ENCODE data around the gene TIGAR.

The TIGAR gene

GRCh38 chr12:4301932-4302501 is 19.0 kb upstream of the TIGAR start:
- DNase-seq (ENCODE audit: extremely low read depth in 1 of 2, low read depth in 1 of 2): no peak

GRCh38 chr12:4302881-4303280 is 18.1 kb upstream of the TIGAR start:
- no peak for DNase-seq (ENCODE audit: extremely low read depth in 1 of 2, low read depth in 1 of 2)

- DNase-seq (ENCODE audit: extremely low read depth in 1 of 2, low read depth in 1 of 2): no peak
These were observed 17.3 kb upstream of the TIGAR start for GRCh38 chr12:4303750-4304149.

GRCh38 chr12:4307593-4308333 is 13.2 kb upstream of the TIGAR start:
- no peak for DNase-seq (ENCODE audit: extremely low read depth in 1 of 2, low read depth in 1 of 2)

- DNase-seq (ENCODE audit: extremely low read depth in 1 of 2, low read depth in 1 of 2): no peak
These were observed 12.6 kb upstream of the TIGAR start for GRCh38 chr12:4308334-4308950.

- DNase-seq (ENCODE audit: extremely low read depth in 1 of 2, low read depth in 1 of 2): no peak
These were observed 9.2 kb upstream of the TIGAR start for GRCh38 chr12:4311776-4312175.

- no peak for DNase-seq (ENCODE audit: extremely low read depth in 1 of 2, low read depth in 1 of 2)
These were observed 8.8 kb upstream of the TIGAR start for GRCh38 chr12:4312251-4312650.

- DNase-seq (ENCODE audit: extremely low read depth in 1 of 2, low read depth in 1 of 2): no peak
These were observed 538 bp upstream of the TIGAR start for GRCh38 chr12:4320497-4320852.

- no peak for DNase-seq (ENCODE audit: extremely low read depth in 1 of 2, low read depth in 1 of 2)
These were observed 1.7 kb downstream of the TIGAR start for GRCh38 chr12:4322726-4323125.

GRCh38 chr12:4323396-4323795 is 2.4 kb downstream of the TIGAR start:
- no peak for DNase-seq (ENCODE audit: extremely low read depth in 1 of 2, low read depth in 1 of 2)

GRCh38 chr12:4324366-4324765 is 3.4 kb downstream of the TIGAR start:
- DNase-seq (ENCODE audit: extremely low read depth in 1 of 2, low read depth in 1 of 2): no peak

GRCh38 chr12:4325966-4326365 is 5.0 kb downstream of the TIGAR start:
- no peak for DNase-seq (ENCODE audit: extremely low read depth in 1 of 2, low read depth in 1 of 2)

GRCh38 chr12:4327293-4327692 is 6.3 kb downstream of the TIGAR start:
- no peak for DNase-seq (ENCODE audit: extremely low read depth in 1 of 2, low read depth in 1 of 2)

- no peak for DNase-seq (ENCODE audit: extremely low read depth in 1 of 2, low read depth in 1 of 2)
These were observed 9.2 kb downstream of the TIGAR start for GRCh38 chr12:4330203-4330602.

- DNase-seq (ENCODE audit: extremely low read depth in 1 of 2, low read depth in 1 of 2): no peak
These were observed 10.2 kb downstream of the TIGAR start for GRCh38 chr12:4331221-4331620.

GRCh38 chr12:4331842-4332241 is 10.8 kb downstream of the TIGAR start:
- no peak for DNase-seq (ENCODE audit: extremely low read depth in 1 of 2, low read depth in 1 of 2)

- DNase-seq (ENCODE audit: extremely low read depth in 1 of 2, low read depth in 1 of 2): no peak
These were observed 25.9 kb downstream of the TIGAR start for GRCh38 chr12:4346931-4347330.

GRCh38 chr12:4353785-4354208 is 32.8 kb downstream of the TIGAR start:
- DNase-seq (ENCODE audit: extremely low read depth in 1 of 2, low read depth in 1 of 2): peak in 1 of 2 donors; percentile 20

- no peak for DNase-seq (ENCODE audit: extremely low read depth in 1 of 2, low read depth in 1 of 2)
These were observed 34.4 kb downstream of the TIGAR start for GRCh38 chr12:4355156-4356040.

- DNase-seq (ENCODE audit: extremely low read depth in 1 of 2, low read depth in 1 of 2): peak; percentile 11 to 47
These were observed 35.0 kb downstream of the TIGAR start for GRCh38 chr12:4356041-4356327.

GRCh38 chr12:4366090-4366489 is 45.1 kb downstream of the TIGAR start:
- DNase-seq (ENCODE audit: extremely low read depth in 1 of 2, low read depth in 1 of 2): no peak

GRCh38 chr12:4369548-4369947 is 48.5 kb downstream of the TIGAR start:
- DNase-seq (ENCODE audit: extremely low read depth in 1 of 2, low read depth in 1 of 2): no peak
